Measurements from ENCODE around the gene L3MBTL2. TPM values are rescaled to one million over a fixed set of nuclear protein-coding genes. Genes with fewer than 3 reads are reported as not detected.

Gene L3MBTL2
- total RNA-seq, 1 experiment from 2014 or later = 25.6 TPM

GRCh38 chr22:41260871-41261270 is 55.8 kb downstream of the L3MBTL2 start (continued):
- no peak for TF ChIP-seq ERG (CRISPR knock-in tag; IDR thresholded peaks at IDR 0.05)
- TF ChIP-seq ZSCAN18 (CRISPR knock-in tag; IDR thresholded peaks at IDR 0.05) = no peak

GRCh38 chr22:41261541-41262249 is 56.6 kb downstream of the L3MBTL2 start:
- peaks cover 11% of the 10 kb centered on the region for H3K4me1 Mint-ChIP-seq
- TF ChIP-seq JAZF1 (CRISPR knock-in tag; IDR thresholded peaks at IDR 0.05) (no peak), PREB (CRISPR knock-in tag; IDR thresholded peaks at IDR 0.05; ENCODE audit: borderline replicate concordance) (no peak), EMX1 (CRISPR knock-in tag; IDR thresholded peaks at IDR 0.05) (no peak), TEAD1 (CRISPR knock-in tag; IDR thresholded peaks at IDR 0.05) (no peak), NR1H2 (CRISPR knock-in tag; IDR thresholded peaks at IDR 0.05) (no peak), CREM (CRISPR knock-in tag; IDR thresholded peaks at IDR 0.05) (no peak)
- H3K27ac Mint-ChIP-seq = no peak overlapping the region
- ChIA-PET POLR2A (interaction anchor here (0.6 kb wide), 1 partner anchor 132 kb away, joined by 5 read pairs; no protein-coding TSS in a partner anchor), CTCF (no interaction called here)
- H3K9me3 Mint-ChIP-seq = no peaks in the 10 kb centered on the region
- H3K4me3 Mint-ChIP-seq = no peak overlapping the region
- no peak for ATAC-seq
- no peaks in the 10 kb centered on the region for H3K27me3 Mint-ChIP-seq (ENCODE audit: low read depth)
- H3K36me3 Mint-ChIP-seq = peaks cover 89% of the 10 kb centered on the region
- DNase-seq (ENCODE audit: low spot score) = no peak

- ChIA-PET CTCF (no interaction called here), POLR2A (no interaction called here)
- Mint-ChIP-seq H3K9me3 (no peaks in the 10 kb centered on the region), H3K36me3 (peaks cover 87% of the 10 kb centered on the region), H3K27ac (no peak overlapping the region), H3K4me1 (peaks cover 5% of the 10 kb centered on the region), H3K27me3 (ENCODE audit: low read depth) (no peaks in the 10 kb centered on the region), H3K4me3 (no peak overlapping the region)
- TF ChIP-seq FOXK1 (CRISPR knock-in tag; IDR thresholded peaks at IDR 0.05) = no peak
- no peak for TF ChIP-seq GABPB1 (CRISPR knock-in tag; IDR thresholded peaks at IDR 0.05)
- no peak for TF ChIP-seq USF1 (CRISPR knock-in tag; IDR thresholded peaks at IDR 0.05)
- no peak for TF ChIP-seq OVOL2 (CRISPR knock-in tag; IDR thresholded peaks at IDR 0.05; ENCODE audit: borderline replicate concordance)
- DNase-seq (ENCODE audit: low spot score) (no peak), ATAC-seq (no peak)
Observed at GRCh38 chr22:41262250-41262765, 57.2 kb downstream of the L3MBTL2 start.

- ChIA-PET CTCF (no interaction called here), POLR2A (no interaction called here)
- H3K9me3 Mint-ChIP-seq = no peaks in the 10 kb centered on the region
- no peaks in the 10 kb centered on the region for H3K4me1 Mint-ChIP-seq
- peaks cover 88% of the 10 kb centered on the region for H3K36me3 Mint-ChIP-seq
- no peak for ATAC-seq
- no peaks in the 10 kb centered on the region for H3K27me3 Mint-ChIP-seq (ENCODE audit: low read depth)
- TF ChIP-seq CDX4 (CRISPR knock-in tag; IDR thresholded peaks at IDR 0.05; ENCODE audit: borderline replicate concordance) = no peak
- H3K27ac Mint-ChIP-seq = no peak overlapping the region
- H3K4me3 Mint-ChIP-seq = no peak overlapping the region
- no peak for DNase-seq (ENCODE audit: low spot score)
Observed at GRCh38 chr22:41263704-41264103, 58.6 kb downstream of the L3MBTL2 start.
